PC-3 (cell line): ENCODE data around the gene IER3.

ENCODE experiments used
- CTCF ChIP-seq: fragments of 300-600 bp; sonication (generic); conservative IDR thresholded peaks from 2 replicates; pipeline ENCODE4 v1.5.1; 2017; ENCODE audit warnings: antibody characterized with exemption, low read depth, mild to moderate bottlenecking, low read length
- EZH2 ChIP-seq: fragments of 300-600 bp; sonication (generic); IDR thresholded peaks from one replicate; pipeline ENCODE4 v1.6.1; 2017; ENCODE audit warnings: antibody characterized with exemption, mild to moderate bottlenecking, low read length; ENCODE audit not compliant: unreplicated experiment

GRCh38 chr6:30749554-30750378 is 5.4 kb upstream of the IER3 start:
- TF ChIP-seq CTCF (no peak), EZH2 (no peak)
